Measurements from ENCODE around the gene SGPL1. TPM values are rescaled to one million over a fixed set of nuclear protein-coding genes. Genes with fewer than 3 reads are reported as not detected.

Gene SGPL1
- polyA plus RNA-seq, 1 donor (not counting 4 experiments of a cell fraction or from before 2014, with no cell fraction given) = 31.4 TPM

- Histone ChIP-seq H3K27me3 (ENCODE audit: control insufficient read depth, extremely low read depth, insufficient read depth, low read length) (peaks cover 31% of the 10 kb centered on the region), H3K79me2 (ENCODE audit: control insufficient read depth, insufficient read depth, low read length) (no peaks in the 10 kb centered on the region), H2AFZ (ENCODE audit: control insufficient read depth, low read length) (no peak overlapping the region), H3K4me2 (ENCODE audit: control insufficient read depth, extremely low read depth, insufficient read depth, low read depth, low read length) (no peak overlapping the region), H3K9me3 (ENCODE audit: control insufficient read depth, low read depth, low read length) (no peaks in the 10 kb centered on the region), H3K4me3 (ENCODE audit: control insufficient read depth in 2 of 3, extremely low read depth in 1 of 3, insufficient read depth in 2 of 3, low read depth in 1 of 3, low read length in 3 of 3) (no peak overlapping the region), H3K9ac (ENCODE audit: control insufficient read depth, extremely low read depth, insufficient read depth, low read length) (no peak overlapping the region), H3K36me3 (ENCODE audit: control insufficient read depth in 2 of 2, extremely low read depth in 1 of 2, insufficient read depth in 2 of 2, low read length in 2 of 2) (no peaks in the 10 kb centered on the region), H3K27ac (ENCODE audit: control insufficient read depth, insufficient read depth, low read length) (no peak overlapping the region), H3K9me1 (ENCODE audit: control insufficient read depth, extremely low read depth, insufficient read depth, low read length) (no peaks in the 10 kb centered on the region), H4K20me1 (ENCODE audit: control insufficient read depth, extremely low read depth, insufficient read depth, low read length) (no peaks in the 10 kb centered on the region), H3K4me1 (ENCODE audit: control insufficient read depth, extremely low read depth, insufficient read depth, low read length) (no peaks in the 10 kb centered on the region)
- TF ChIP-seq CTCF (optimal IDR thresholded peaks at IDR 0.05 in 1 of 3, IDR thresholded peaks at IDR 0.05 in 1 of 3, conservative IDR thresholded peaks at IDR 0.05 in 1 of 3; ENCODE audit: extremely low read depth in 1 of 3, insufficient read depth in 2 of 3, low read length in 3 of 3) (no peak), EZH2 (IDR thresholded peaks at IDR 0.05; ENCODE audit: low read length) (no peak)
- dilution Hi-C loops (cut with MboI; ENCODE audit: extremely low pct_ligation_motif_present, low sequenced_read_pairs) = no loop called here
- FAIRE-seq (no peak), DNase-seq (ENCODE audit: low read depth, low spot score) (no peak)
Observed at GRCh38 chr10:70915206-70915605, 99.5 kb downstream of the SGPL1 start.

- no peak overlapping the region for H3K4me2 ChIP-seq (ENCODE audit: control insufficient read depth, extremely low read depth, insufficient read depth, low read depth, low read length)
- H3K36me3 ChIP-seq (ENCODE audit: control insufficient read depth in 2 of 2, extremely low read depth in 1 of 2, insufficient read depth in 2 of 2, low read length in 2 of 2) = no peaks in the 10 kb centered on the region
- dilution Hi-C loops (cut with MboI; ENCODE audit: extremely low pct_ligation_motif_present, low sequenced_read_pairs) = no loop called here
- H2AFZ ChIP-seq (ENCODE audit: control insufficient read depth, low read length) = no peak overlapping the region
- H3K9me3 ChIP-seq (ENCODE audit: control insufficient read depth, low read depth, low read length) = no peaks in the 10 kb centered on the region
- FAIRE-seq (no peak), DNase-seq (ENCODE audit: low read depth, low spot score) (no peak)
- H3K79me2 ChIP-seq (ENCODE audit: control insufficient read depth, insufficient read depth, low read length) = no peaks in the 10 kb centered on the region
- H4K20me1 ChIP-seq (ENCODE audit: control insufficient read depth, extremely low read depth, insufficient read depth, low read length) = no peaks in the 10 kb centered on the region
- no peaks in the 10 kb centered on the region for H3K4me1 ChIP-seq (ENCODE audit: control insufficient read depth, extremely low read depth, insufficient read depth, low read length)
- H3K27me3 ChIP-seq (ENCODE audit: control insufficient read depth, extremely low read depth, insufficient read depth, low read length) = peaks cover 31% of the 10 kb centered on the region
- TF ChIP-seq CTCF (optimal IDR thresholded peaks at IDR 0.05 in 1 of 3, IDR thresholded peaks at IDR 0.05 in 1 of 3, conservative IDR thresholded peaks at IDR 0.05 in 1 of 3; ENCODE audit: extremely low read depth in 1 of 3, insufficient read depth in 2 of 3, low read length in 3 of 3) = no peak
- TF ChIP-seq EZH2 (IDR thresholded peaks at IDR 0.05; ENCODE audit: low read length) = no peak
- no peak overlapping the region for H3K4me3 ChIP-seq (ENCODE audit: control insufficient read depth in 2 of 3, extremely low read depth in 1 of 3, insufficient read depth in 2 of 3, low read depth in 1 of 3, low read length in 3 of 3)
- H3K9me1 ChIP-seq (ENCODE audit: control insufficient read depth, extremely low read depth, insufficient read depth, low read length) = no peaks in the 10 kb centered on the region
- H3K27ac ChIP-seq (ENCODE audit: control insufficient read depth, insufficient read depth, low read length) = no peak overlapping the region
- no peak overlapping the region for H3K9ac ChIP-seq (ENCODE audit: control insufficient read depth, extremely low read depth, insufficient read depth, low read length)
Observed at GRCh38 chr10:70915806-70916205, 100.1 kb downstream of the SGPL1 start.
